ENCODE results near the gene LDLRAD1. TPM values are rescaled to one million over a fixed set of nuclear protein-coding genes. Genes with fewer than 3 reads are reported as not detected.

Gene LDLRAD1
- polyA plus RNA-seq, 3 donors: not detected

- Histone ChIP-seq H3K79me2 (ENCODE audit: insufficient read depth, low read length) (no peaks in the 10 kb centered on the region), H3K4me2 (replicated peaks; ENCODE audit: extremely low read depth, low read length, poor library complexity, severe bottlenecking) (no peak overlapping the region), H3K4me1 (ENCODE audit: control insufficient read depth in 1 of 2, insufficient read depth in 2 of 2, low read length in 2 of 2) (no peaks in the 10 kb centered on the region), H3K27me3 (ENCODE audit: control insufficient read depth in 2 of 2, insufficient read depth in 2 of 2, low read length in 2 of 2) (no peaks in the 10 kb centered on the region), H3K9me3 (replicated peaks in 1 of 2; ENCODE audit: control insufficient read depth in 1 of 2, insufficient read depth in 1 of 2, low read length in 2 of 2) (peaks cover 0 to 10% of the 10 kb centered on the region in 2 donors), H4K20me1 (ENCODE audit: insufficient read depth, low read length) (no peaks in the 10 kb centered on the region), H3K9ac (ENCODE audit: insufficient read depth, low read length, poor library complexity, severe bottlenecking) (no peak overlapping the region), H3K36me3 (replicated peaks in 1 of 2; ENCODE audit: control insufficient read depth in 1 of 2, insufficient read depth in 2 of 2, low read length in 2 of 2) (no peaks in the 10 kb centered on the region), H3K4me3 (replicated peaks in 1 of 3; ENCODE audit: low read depth in 2 of 3, low read length in 3 of 3) (no peak overlapping the region), H3K27ac (ENCODE audit: low read depth in 1 of 2, low read length in 2 of 2) (no peak overlapping the region), H2AFZ (ENCODE audit: insufficient read depth, low read depth, low read length, poor library complexity, severe bottlenecking) (no peak overlapping the region)
- Mint-ChIP-seq H3K4me1 (no peaks in the 10 kb centered on the region), H3K9me3 (peaks cover 2 to 12% (median 5%) of the 10 kb centered on the region in 7 donors), H3K4me3 (no peak overlapping the region), H3K27ac (no peak overlapping the region), H3K27me3 (ENCODE audit: low read depth in 3 of 3) (peaks cover 0 to 5% (median 3%) of the 10 kb centered on the region in 3 donors), H3K36me3 (no peaks in the 10 kb centered on the region)
- intact Hi-C loops (cut with micrococcal nuclease): no loop called here
- no peak for DNase-seq
- no peak for TF ChIP-seq CTCF (IDR thresholded peaks at IDR 0.05)
- 89% methylated on average over 12 of the region's 12 CpGs for WGBS (ENCODE audit: insufficient coverage)
These were observed 14.7 kb downstream of the LDLRAD1 start for GRCh38 chr1:54003249-54003646.

DNA sequence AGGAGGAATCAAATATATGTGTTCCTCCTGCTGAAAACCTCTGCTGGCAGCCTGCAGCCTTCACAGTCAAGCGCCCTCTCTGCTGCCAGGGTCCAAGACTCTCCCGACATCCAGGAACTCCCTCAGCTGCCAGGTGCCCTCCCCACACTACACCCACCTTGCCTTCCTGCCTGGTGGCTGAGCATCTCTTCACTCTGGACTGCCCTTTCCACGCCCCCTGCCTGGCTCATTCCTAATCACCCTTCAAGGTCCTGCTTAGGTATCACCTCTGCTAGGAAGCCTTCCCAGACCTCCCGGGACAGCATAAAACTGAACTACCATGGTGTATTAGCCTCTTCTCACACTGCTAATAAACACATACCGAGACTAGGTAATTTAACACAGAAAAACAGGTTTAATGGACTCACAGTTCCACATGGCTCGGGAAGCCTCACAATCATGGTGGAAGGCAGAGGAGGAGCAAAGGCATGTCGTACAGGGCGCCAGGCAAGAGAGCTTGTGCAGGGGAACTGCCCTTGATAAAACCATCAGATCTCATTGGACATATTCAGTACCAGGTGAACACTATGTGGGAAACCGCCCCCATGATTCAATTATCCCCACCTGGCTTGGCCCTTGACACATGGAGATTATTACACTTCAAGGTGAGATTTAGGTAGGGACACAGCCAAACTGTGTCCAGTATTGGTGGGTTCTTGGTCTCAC is 15.3 kb downstream of the LDLRAD1 start:
- peaks cover 0 to 5% (median 3%) of the 10 kb centered on the region in 3 donors for H3K27me3 Mint-ChIP-seq (ENCODE audit: low read depth in 3 of 3)
- H3K36me3 Mint-ChIP-seq: no peaks in the 10 kb centered on the region
- Histone ChIP-seq H3K27me3 (ENCODE audit: control insufficient read depth in 2 of 2, insufficient read depth in 2 of 2, low read length in 2 of 2) (no peaks in the 10 kb centered on the region), H3K36me3 (replicated peaks in 1 of 2; ENCODE audit: control insufficient read depth in 1 of 2, insufficient read depth in 2 of 2, low read length in 2 of 2) (no peaks in the 10 kb centered on the region), H3K27ac (ENCODE audit: low read depth in 1 of 2, low read length in 2 of 2) (no peak overlapping the region), H3K79me2 (ENCODE audit: insufficient read depth, low read length) (no peaks in the 10 kb centered on the region), H3K9me3 (replicated peaks in 1 of 2; ENCODE audit: control insufficient read depth in 1 of 2, insufficient read depth in 1 of 2, low read length in 2 of 2) (peaks cover 0 to 10% of the 10 kb centered on the region in 2 donors), H3K4me3 (replicated peaks in 1 of 3; ENCODE audit: low read depth in 2 of 3, low read length in 3 of 3) (no peak overlapping the region), H2AFZ (ENCODE audit: insufficient read depth, low read depth, low read length, poor library complexity, severe bottlenecking) (no peak overlapping the region), H3K4me1 (ENCODE audit: control insufficient read depth in 1 of 2, insufficient read depth in 2 of 2, low read length in 2 of 2) (no peaks in the 10 kb centered on the region), H3K9ac (ENCODE audit: insufficient read depth, low read length, poor library complexity, severe bottlenecking) (no peak overlapping the region), H3K4me2 (replicated peaks; ENCODE audit: extremely low read depth, low read length, poor library complexity, severe bottlenecking) (no peak overlapping the region), H4K20me1 (ENCODE audit: insufficient read depth, low read length) (no peaks in the 10 kb centered on the region)
- intact Hi-C loops (cut with micrococcal nuclease): no loop called here
- DNase-seq: no peak
- H3K27ac Mint-ChIP-seq: no peak overlapping the region
- no peak overlapping the region for H3K4me3 Mint-ChIP-seq
- TF ChIP-seq CTCF (IDR thresholded peaks at IDR 0.05): no peak
- H3K9me3 Mint-ChIP-seq: peaks cover 2 to 12% (median 5%) of the 10 kb centered on the region in 7 donors
- no peaks in the 10 kb centered on the region for H3K4me1 Mint-ChIP-seq
- WGBS (ENCODE audit: insufficient coverage): 78% methylated on average over 5 of the region's 9 CpGs

All from CD14-positive monocyte (primary cell).